Measurements from ENCODE around the gene DENND4A. TPM values are rescaled to one million over a fixed set of nuclear protein-coding genes. Genes with fewer than 3 reads are reported as not detected.
A peak's percentile ranks its signal among the peaks of the same experiment; 100 is the strongest.

DENND4A gene
- polyA plus RNA-seq, 1 donor, result 27.7 TPM

GRCh38 chr15:65804252-65804931, 12.3 kb upstream of the DENND4A start:
- peak overlapping the region; percentile 52 for H3K27ac ChIP-seq (ENCODE audit: low read length)
- H3K27me3 ChIP-seq (ENCODE audit: control insufficient read depth, insufficient read depth, low read length), result no peaks in the 10 kb centered on the region
- H3K9me3 ChIP-seq (ENCODE audit: control insufficient read depth, low read depth, low read length), result no peaks in the 10 kb centered on the region
- peaks cover 9% of the 10 kb centered on the region for H3K4me1 ChIP-seq (ENCODE audit: control insufficient read depth, insufficient read depth, low read length)
- no peaks in the 10 kb centered on the region for H3K36me3 ChIP-seq (ENCODE audit: control insufficient read depth, insufficient read depth, low read length)
- no peak overlapping the region for H3K4me3 ChIP-seq (ENCODE audit: low read length)
- WGBS (ENCODE audit: insufficient coverage, low lambda C conversion rate), result no CpG with 5 or more reads among the region's 1 CpG
- peak in 1 of 2 donors; percentile 48 for DNase-seq

- H3K27me3 ChIP-seq (ENCODE audit: control insufficient read depth, insufficient read depth, low read length), result no peaks in the 10 kb centered on the region
- WGBS (ENCODE audit: insufficient coverage, low lambda C conversion rate), result 100% methylated on average over 1 of the region's 2 CpGs
- H3K27ac ChIP-seq (ENCODE audit: low read length), result no peak overlapping the region
- DNase-seq, result no peak
- no peaks in the 10 kb centered on the region for H3K36me3 ChIP-seq (ENCODE audit: control insufficient read depth, insufficient read depth, low read length)
- no peaks in the 10 kb centered on the region for H3K9me3 ChIP-seq (ENCODE audit: control insufficient read depth, low read depth, low read length)
- H3K4me1 ChIP-seq (ENCODE audit: control insufficient read depth, insufficient read depth, low read length), result peaks cover 13% of the 10 kb centered on the region
- H3K4me3 ChIP-seq (ENCODE audit: low read length), result no peak overlapping the region
Measured at GRCh38 chr15:65801229-65801805, 9.2 kb upstream of the DENND4A start.

- DNase-seq, result peak; percentile 42 to 68
- H3K9me3 ChIP-seq (ENCODE audit: control insufficient read depth, low read depth, low read length), result no peaks in the 10 kb centered on the region
- H3K27me3 ChIP-seq (ENCODE audit: control insufficient read depth, insufficient read depth, low read length), result no peaks in the 10 kb centered on the region
- H3K4me3 ChIP-seq (ENCODE audit: low read length), result no peak overlapping the region
- no peak overlapping the region for H3K27ac ChIP-seq (ENCODE audit: low read length)
- 50% methylated on average over 1 of the region's 1 CpG for WGBS (ENCODE audit: insufficient coverage, low lambda C conversion rate)
- peaks cover 7% of the 10 kb centered on the region for H3K4me1 ChIP-seq (ENCODE audit: control insufficient read depth, insufficient read depth, low read length)
- H3K36me3 ChIP-seq (ENCODE audit: control insufficient read depth, insufficient read depth, low read length), result no peaks in the 10 kb centered on the region
Measured at GRCh38 chr15:65796610-65797078, 4.6 kb upstream of the DENND4A start.

GRCh38 chr15:65795663-65796216, 3.6 kb upstream of the DENND4A start:
- DNase-seq, result no peak
- H3K9me3 ChIP-seq (ENCODE audit: control insufficient read depth, low read depth, low read length), result no peaks in the 10 kb centered on the region
- no peak overlapping the region for H3K27ac ChIP-seq (ENCODE audit: low read length)
- no peak overlapping the region for H3K4me3 ChIP-seq (ENCODE audit: low read length)
- H3K4me1 ChIP-seq (ENCODE audit: control insufficient read depth, insufficient read depth, low read length), result peaks cover 7% of the 10 kb centered on the region
- 60% methylated on average over 2 of the region's 3 CpGs for WGBS (ENCODE audit: insufficient coverage, low lambda C conversion rate)
- no peaks in the 10 kb centered on the region for H3K36me3 ChIP-seq (ENCODE audit: control insufficient read depth, insufficient read depth, low read length)
- H3K27me3 ChIP-seq (ENCODE audit: control insufficient read depth, insufficient read depth, low read length), result no peaks in the 10 kb centered on the region

- H3K36me3 ChIP-seq (ENCODE audit: control insufficient read depth, insufficient read depth, low read length), result no peaks in the 10 kb centered on the region
- no peaks in the 10 kb centered on the region for H3K9me3 ChIP-seq (ENCODE audit: control insufficient read depth, low read depth, low read length)
Measured at GRCh38 chr15:65793818-65794104, 1.7 kb upstream of the DENND4A start.

GRCh38 chr15:65792988-65793817, 1.1 kb upstream of the DENND4A start:
- H3K36me3 ChIP-seq (ENCODE audit: control insufficient read depth, insufficient read depth, low read length), result no peaks in the 10 kb centered on the region
- peaks cover 13% of the 10 kb centered on the region for H3K4me1 ChIP-seq (ENCODE audit: control insufficient read depth, insufficient read depth, low read length)
- no peak for DNase-seq
- H3K4me3 ChIP-seq (ENCODE audit: low read length), result peak overlapping the region; percentile 59
- WGBS (ENCODE audit: insufficient coverage, low lambda C conversion rate), result 100% methylated on average over 1 of the region's 13 CpGs
- H3K9me3 ChIP-seq (ENCODE audit: control insufficient read depth, low read depth, low read length), result no peaks in the 10 kb centered on the region
- H3K27ac ChIP-seq (ENCODE audit: low read length), result peak overlapping the region; percentile 88
- H3K27me3 ChIP-seq (ENCODE audit: control insufficient read depth, insufficient read depth, low read length), result no peaks in the 10 kb centered on the region

More at GRCh38 chr15:65793818-65794104, 1.7 kb upstream of the DENND4A start:
- no peak for DNase-seq
- H3K27me3 ChIP-seq (ENCODE audit: control insufficient read depth, insufficient read depth, low read length), result no peaks in the 10 kb centered on the region
- H3K4me3 ChIP-seq (ENCODE audit: low read length), result no peak overlapping the region
- WGBS (ENCODE audit: insufficient coverage, low lambda C conversion rate), result 100% methylated on average over 1 of the region's 2 CpGs
- peaks cover 13% of the 10 kb centered on the region for H3K4me1 ChIP-seq (ENCODE audit: control insufficient read depth, insufficient read depth, low read length)
- no peak overlapping the region for H3K27ac ChIP-seq (ENCODE audit: low read length)

- peak overlapping the region; percentile 59 for H3K4me3 ChIP-seq (ENCODE audit: low read length)
- WGBS (ENCODE audit: insufficient coverage, low lambda C conversion rate), result no CpG with 5 or more reads among the region's 69 CpGs
- DNase-seq, result peak; percentile 37 to 77
- H3K36me3 ChIP-seq (ENCODE audit: control insufficient read depth, insufficient read depth, low read length), result no peaks in the 10 kb centered on the region
- H3K9me3 ChIP-seq (ENCODE audit: control insufficient read depth, low read depth, low read length), result no peaks in the 10 kb centered on the region
- H3K27me3 ChIP-seq (ENCODE audit: control insufficient read depth, insufficient read depth, low read length), result no peaks in the 10 kb centered on the region
- peak overlapping the region; percentile 95 for H3K27ac ChIP-seq (ENCODE audit: low read length)
- peaks cover 10% of the 10 kb centered on the region for H3K4me1 ChIP-seq (ENCODE audit: control insufficient read depth, insufficient read depth, low read length)
Measured at GRCh38 chr15:65791335-65792137, 557 bp downstream of the DENND4A start.

- H3K36me3 ChIP-seq (ENCODE audit: control insufficient read depth, insufficient read depth, low read length), result no peaks in the 10 kb centered on the region
- peaks cover 10% of the 10 kb centered on the region for H3K4me1 ChIP-seq (ENCODE audit: control insufficient read depth, insufficient read depth, low read length)
Measured at GRCh38 chr15:65790694-65791334, 1.3 kb downstream of the DENND4A start.

GRCh38 chr15:65789759-65790425, 2.2 kb downstream of the DENND4A start:
- H3K27ac ChIP-seq (ENCODE audit: low read length), result no peak overlapping the region
- no peak overlapping the region for H3K4me3 ChIP-seq (ENCODE audit: low read length)

More at GRCh38 chr15:65790694-65791334, 1.3 kb downstream of the DENND4A start:
- Histone ChIP-seq H3K9me3 (ENCODE audit: control insufficient read depth, low read depth, low read length) (no peaks in the 10 kb centered on the region), H3K27me3 (ENCODE audit: control insufficient read depth, insufficient read depth, low read length) (no peaks in the 10 kb centered on the region), H3K4me3 (ENCODE audit: low read length) (peak overlapping the region; percentile 59), H3K27ac (ENCODE audit: low read length) (peak overlapping the region; percentile 95)
- WGBS (ENCODE audit: insufficient coverage, low lambda C conversion rate), result 22% methylated on average over 6 of the region's 14 CpGs
- DNase-seq, result no peak

More at GRCh38 chr15:65789759-65790425, 2.2 kb downstream of the DENND4A start:
- 100% methylated on average over 2 of the region's 10 CpGs for WGBS (ENCODE audit: insufficient coverage, low lambda C conversion rate)
- H3K27me3 ChIP-seq (ENCODE audit: control insufficient read depth, insufficient read depth, low read length), result no peaks in the 10 kb centered on the region
- no peaks in the 10 kb centered on the region for H3K9me3 ChIP-seq (ENCODE audit: control insufficient read depth, low read depth, low read length)
- DNase-seq, result no peak
- H3K36me3 ChIP-seq (ENCODE audit: control insufficient read depth, insufficient read depth, low read length), result no peaks in the 10 kb centered on the region
- H3K4me1 ChIP-seq (ENCODE audit: control insufficient read depth, insufficient read depth, low read length), result peaks cover 10% of the 10 kb centered on the region
